MG63 (cell line): Measurements from ENCODE around the gene ZFAND5. TPM values are rescaled to one million over a fixed set of nuclear protein-coding genes. Genes with fewer than 3 reads are reported as not detected.
A peak's percentile ranks its signal among the peaks of the same experiment; 100 is the strongest.

ENCODE experiments used
- DNase-seq: peaks from one replicate; pipeline ENCODE4 v3.0.0-alpha.2; 2020
- H3K27me3 ChIP-seq: fragments of 250-450 bp; sonication (Bioruptor Pico); 2 replicates; pipeline ENCODE4 v1.5.1; 2020; ENCODE audit warnings: mild to moderate bottlenecking, moderate library complexity
- H3K36me3 ChIP-seq: fragments of 250-450 bp; sonication (Bioruptor Pico); 2 replicates; pipeline ENCODE4 v1.5.1; 2020; ENCODE audit warnings: mild to moderate bottlenecking, moderate library complexity
- H3K4me3 ChIP-seq: fragments of 250-450 bp; sonication (Bioruptor Pico); 2 replicates; pipeline ENCODE4 v1.5.1; 2020; ENCODE audit warnings: mild to moderate bottlenecking, moderate library complexity
- H3K9me3 ChIP-seq: fragments of 250-450 bp; sonication (Bioruptor Pico); 2 replicates; pipeline ENCODE4 v1.5.1; 2020; ENCODE audit warnings: mild to moderate bottlenecking, moderate library complexity
- total RNA-seq: library from RNA; depleted of rRNA; stranded (reverse); fragments of >200 nt; shearing (Covaris generic); gene quantifications from 2 replicates; pipeline ENCODE4 v1.2.3, GENCODE V29; 2014; ENCODE audit warnings: low replicate concordance; rRNA removed

Gene ZFAND5
- total RNA-seq, 1 experiment from 2014 or later = 79.3 TPM

- no peaks in the 10 kb centered on the region for H3K27me3 ChIP-seq
- H3K4me3 ChIP-seq = no peak overlapping the region
- H3K36me3 ChIP-seq = no peaks in the 10 kb centered on the region
- no peak for DNase-seq
- H3K9me3 ChIP-seq = no peaks in the 10 kb centered on the region
Observed at GRCh38 chr9:72306761-72307160, 58.2 kb downstream of the ZFAND5 start.

GRCh38 chr9:72305707-72306106 is 59.3 kb downstream of the ZFAND5 start:
- H3K36me3 ChIP-seq = no peaks in the 10 kb centered on the region
- H3K9me3 ChIP-seq = no peaks in the 10 kb centered on the region
- no peak overlapping the region for H3K4me3 ChIP-seq
- no peaks in the 10 kb centered on the region for H3K27me3 ChIP-seq
- no peak for DNase-seq

- peak; percentile 16 for DNase-seq
- Histone ChIP-seq H3K4me3 (no peak overlapping the region), H3K9me3 (no peaks in the 10 kb centered on the region), H3K27me3 (no peaks in the 10 kb centered on the region), H3K36me3 (no peaks in the 10 kb centered on the region)
Observed at GRCh38 chr9:72305102-72305546, 59.9 kb downstream of the ZFAND5 start.

- no peaks in the 10 kb centered on the region for H3K9me3 ChIP-seq
- no peak for DNase-seq
- H3K27me3 ChIP-seq = no peaks in the 10 kb centered on the region
- H3K4me3 ChIP-seq = no peak overlapping the region
- no peaks in the 10 kb centered on the region for H3K36me3 ChIP-seq
Observed at GRCh38 chr9:72304538-72304937, 60.5 kb downstream of the ZFAND5 start.

Other genes starting within 250 kb of the ZFAND5 start
- not detected in 2 replicates for gene GDA, start 215.8 kb downstream of the ZFAND5 start, total RNA-seq
- not detected in 2 replicates for gene TMC1, start 156.4 kb upstream of the ZFAND5 start, total RNA-seq